Hypothalamus (tissue), 51 donors: ENCODE results near the gene SH3BGR.
"Not testable (repeated sequence)": the region's sequence is repeated elsewhere in the genome, so short reads cannot be mapped to it uniquely, and the experiment has no call there.

ENCODE experiments used
- DNase-seq, 51 donors: peaks; one replicate each; lab custom pipeline; 2025; lab: John Stamatoyannopoulos, UW

Gene SH3BGR

DNA sequence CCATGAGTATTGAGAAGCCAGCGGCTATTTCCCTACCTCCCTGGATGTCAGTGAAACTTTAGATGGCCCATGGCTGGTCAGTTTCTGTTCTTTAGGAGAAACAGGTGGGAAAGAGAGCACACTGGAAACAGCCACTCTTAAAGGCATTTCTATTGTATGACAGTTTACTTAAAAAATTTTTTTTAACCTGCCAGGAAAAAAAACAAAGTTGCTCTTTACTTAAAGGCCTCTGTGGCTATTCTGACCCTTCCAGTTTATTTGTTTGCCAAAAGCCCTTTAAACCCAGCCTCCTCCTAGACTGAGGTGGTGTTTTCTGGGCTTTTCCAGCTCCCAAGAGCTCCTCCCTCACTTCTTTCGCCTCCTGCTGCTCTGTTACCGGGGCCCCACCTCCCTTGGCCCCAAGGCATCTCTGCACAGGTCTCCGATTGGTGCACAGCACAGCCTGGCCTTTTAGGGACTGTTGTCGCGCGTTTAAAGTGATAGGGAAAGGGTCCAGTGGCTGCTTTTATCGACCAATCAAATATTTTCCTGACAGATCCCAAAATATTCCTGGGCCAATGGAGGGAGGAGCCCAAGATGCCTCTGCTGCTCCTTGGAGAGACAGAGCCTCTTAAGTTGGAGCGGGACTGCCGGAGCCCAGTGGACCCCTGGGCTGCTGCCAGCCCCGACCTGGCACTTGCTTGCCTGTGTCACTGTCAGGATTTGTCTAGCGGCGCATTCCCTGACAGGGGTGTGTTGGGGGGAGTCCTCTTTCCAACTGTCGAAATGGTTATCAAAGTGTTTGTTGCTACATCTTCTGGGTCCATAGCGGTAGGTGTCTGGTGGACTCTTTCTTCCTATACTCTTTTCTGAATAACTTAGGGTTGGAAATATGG lies at the start of gene SH3BGR:
SH3BGR (plus strand) TSS at position 639 of the 875 bp plus-strand sequence; CDS start at position 766, 127 bp downstream.
- peak in 38 of 51 donors; percentile 8 to 82 (median 58) for DNase-seq

- DNase-seq = no peak
Measured at GRCh38 chr21:39406065-39406464, 45.7 kb upstream of the SH3BGR start.

GRCh38 chr21:39419204-39419603 lies 32.6 kb upstream of the SH3BGR start:
- DNase-seq = not testable (repeated sequence)

- peak in 1 of 51 donors; percentile 1 for DNase-seq
Measured at GRCh38 chr21:39422527-39423241, 29.1 kb upstream of the SH3BGR start.

DNA sequence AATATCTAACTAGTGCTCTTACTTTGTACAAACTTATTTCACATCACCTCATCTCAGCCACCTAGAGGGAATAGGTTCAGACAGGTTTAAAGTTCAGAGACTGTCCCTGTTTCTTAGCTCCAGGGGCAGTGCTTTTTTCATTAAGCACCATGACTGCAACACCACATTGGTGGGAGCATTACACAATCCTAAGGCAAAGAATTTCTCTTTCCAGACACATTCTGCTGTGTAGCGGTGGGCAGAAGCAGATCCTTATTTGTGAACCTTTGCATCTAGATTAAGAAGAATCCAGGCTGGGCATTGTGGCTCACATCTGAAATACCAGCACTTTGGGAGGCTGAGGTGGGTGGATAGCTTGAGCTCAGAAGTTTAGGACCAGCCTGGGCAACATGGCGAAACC lies 22.3 kb upstream of the SH3BGR start:
- no peak for DNase-seq

- no peak for DNase-seq
Measured at GRCh38 chr21:39430016-39430415, 21.8 kb upstream of the SH3BGR start.

- no peak for DNase-seq
Measured at GRCh38 chr21:39430457-39430856, 21.3 kb upstream of the SH3BGR start.

- no peak for DNase-seq
Measured at GRCh38 chr21:39430954-39431353, 20.8 kb upstream of the SH3BGR start.

DNA sequence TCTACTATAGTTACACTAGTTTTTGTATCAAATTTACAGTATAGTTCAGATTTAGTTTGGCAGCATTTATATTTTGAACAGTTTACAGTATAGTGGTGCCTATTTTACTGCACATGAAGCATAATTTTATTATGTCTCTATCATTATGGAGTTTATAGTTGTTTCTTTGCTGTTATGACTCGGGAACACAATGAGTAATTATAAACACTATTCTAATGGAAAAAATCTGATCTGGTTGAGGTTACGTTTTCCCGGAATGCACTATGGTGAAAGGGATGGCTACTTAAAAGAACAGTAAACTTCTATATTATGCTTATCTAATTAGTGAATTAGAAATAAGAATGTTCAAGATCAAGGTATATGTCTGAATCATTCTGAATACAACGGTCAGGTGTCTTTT lies 16.8 kb upstream of the SH3BGR start:
- DNase-seq = no peak

GRCh38 chr21:39439232-39439631 lies 12.5 kb upstream of the SH3BGR start:
- DNase-seq = no peak

DNA sequence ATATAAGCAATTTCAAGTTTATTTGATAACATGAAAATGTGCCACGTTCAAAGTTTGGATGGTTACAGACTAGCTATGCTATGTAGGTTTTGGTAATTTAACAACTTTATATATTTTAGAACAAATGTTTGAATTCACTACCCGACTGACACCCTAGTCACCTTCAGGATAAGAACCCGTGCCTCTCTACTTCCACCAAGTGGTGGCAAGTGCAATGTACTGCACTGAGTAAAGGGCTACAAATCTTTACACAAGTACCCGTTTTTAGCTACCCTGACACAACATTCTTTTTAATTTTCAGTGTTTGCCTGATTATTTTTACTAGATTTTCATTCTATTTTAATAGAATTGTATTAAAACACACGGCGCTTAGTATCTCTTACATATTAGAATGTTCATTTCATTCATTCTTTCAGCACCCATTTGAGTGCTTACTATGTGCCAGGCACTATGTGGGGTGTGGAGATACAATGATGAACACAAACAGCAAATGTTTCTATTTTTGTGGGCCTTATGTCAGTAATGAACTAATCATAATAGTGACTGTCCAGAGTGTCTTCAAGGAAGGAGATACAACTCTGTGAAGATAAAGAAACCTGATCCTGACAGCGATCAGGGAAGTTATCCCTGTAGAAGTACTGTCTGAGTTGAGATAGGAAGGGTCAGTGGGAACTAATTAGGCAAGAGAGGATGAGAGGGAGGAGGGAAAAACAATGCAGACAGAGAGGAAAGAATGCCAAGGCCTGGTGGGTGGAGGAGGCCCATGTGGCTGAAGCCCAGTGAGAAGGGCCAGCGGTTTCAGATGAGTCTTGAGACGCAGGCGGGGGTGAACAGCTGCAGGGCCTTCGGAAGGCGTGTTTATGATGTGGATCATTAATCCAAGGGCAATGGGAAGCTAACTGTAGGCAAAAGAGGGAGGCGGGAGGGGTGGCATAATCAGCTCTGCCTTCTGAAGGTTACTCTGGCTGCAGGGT lies 10.0 kb upstream of the SH3BGR start:
- peak in 8 of 51 donors; percentile 5 to 19 (median 10) for DNase-seq

DNA sequence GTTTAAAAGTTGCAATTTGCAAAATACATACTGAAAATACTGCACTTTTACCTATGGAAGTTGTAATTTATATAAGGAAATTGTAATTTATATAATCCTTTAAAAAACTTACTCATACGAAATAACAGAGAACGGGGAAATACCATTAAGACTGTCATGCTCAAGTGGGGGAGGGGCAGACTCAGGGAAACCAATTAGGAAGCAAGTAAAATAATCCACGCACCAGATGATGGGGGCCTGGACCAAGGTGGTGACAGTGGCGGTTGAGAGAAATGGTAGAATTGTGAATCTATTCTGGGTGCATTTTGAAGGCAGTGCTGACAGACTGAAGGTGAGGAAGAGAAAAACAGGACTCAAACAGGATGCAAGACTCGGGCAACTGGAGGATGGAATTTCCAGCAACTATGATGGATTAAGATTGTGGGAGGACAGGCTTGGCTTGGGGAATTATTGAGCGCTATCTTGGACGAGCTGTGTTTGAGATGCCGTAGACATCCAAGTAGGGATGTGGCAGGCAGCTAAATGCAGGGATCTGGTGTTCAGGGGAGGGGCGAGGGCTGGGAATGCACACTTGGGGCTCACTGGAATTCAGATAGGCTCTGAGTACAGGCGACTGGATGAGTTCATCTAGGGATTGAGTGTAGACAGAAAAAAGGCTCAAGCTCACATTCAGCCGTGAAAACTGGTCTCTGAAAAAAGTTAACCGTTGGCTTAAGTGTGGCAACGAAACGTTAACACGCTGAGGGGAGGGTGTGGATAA lies 7.2 kb upstream of the SH3BGR start:
- DNase-seq = peak in 6 of 51 donors; percentile 6 to 47 (median 24)

- peak; percentile 53 to 92 (median 82) for DNase-seq
Measured at GRCh38 chr21:39445321-39446269, 6.2 kb upstream of the SH3BGR start, which contains the start of gene LCA5L. Gene LCA5L (minus strand): TSS chr21:39445778. CDS start chr21:39428493, 17,285 bp downstream.

DNA sequence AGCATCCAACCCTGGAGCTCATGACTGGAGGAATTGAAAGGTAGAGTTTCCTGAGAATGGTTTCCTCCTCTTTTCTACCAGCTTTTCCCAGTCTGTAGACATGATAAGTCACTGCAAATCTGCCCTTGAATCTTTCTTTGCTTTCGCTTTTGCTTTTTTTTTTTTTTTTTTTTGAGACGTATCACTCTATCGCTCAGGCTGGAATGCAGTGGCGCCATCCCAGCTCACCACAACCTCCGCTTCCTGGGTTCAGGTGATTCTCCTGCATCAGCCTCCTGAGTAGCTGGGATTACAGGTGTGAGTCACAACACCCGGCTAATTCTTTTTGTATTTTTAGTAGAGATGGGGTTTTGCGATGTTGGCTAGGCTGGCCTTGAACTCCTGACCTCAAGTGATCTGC lies 4.5 kb upstream of the SH3BGR start:
- no peak for DNase-seq

GRCh38 chr21:39452207-39452969 lies 618 bp downstream of the SH3BGR start:
- DNase-seq = peak in 10 of 51 donors; percentile 6 to 90 (median 28)

GRCh38 chr21:39452970-39453342 lies 1.2 kb downstream of the SH3BGR start:
- peak in 23 of 51 donors; percentile 7 to 90 (median 24) for DNase-seq

DNA sequence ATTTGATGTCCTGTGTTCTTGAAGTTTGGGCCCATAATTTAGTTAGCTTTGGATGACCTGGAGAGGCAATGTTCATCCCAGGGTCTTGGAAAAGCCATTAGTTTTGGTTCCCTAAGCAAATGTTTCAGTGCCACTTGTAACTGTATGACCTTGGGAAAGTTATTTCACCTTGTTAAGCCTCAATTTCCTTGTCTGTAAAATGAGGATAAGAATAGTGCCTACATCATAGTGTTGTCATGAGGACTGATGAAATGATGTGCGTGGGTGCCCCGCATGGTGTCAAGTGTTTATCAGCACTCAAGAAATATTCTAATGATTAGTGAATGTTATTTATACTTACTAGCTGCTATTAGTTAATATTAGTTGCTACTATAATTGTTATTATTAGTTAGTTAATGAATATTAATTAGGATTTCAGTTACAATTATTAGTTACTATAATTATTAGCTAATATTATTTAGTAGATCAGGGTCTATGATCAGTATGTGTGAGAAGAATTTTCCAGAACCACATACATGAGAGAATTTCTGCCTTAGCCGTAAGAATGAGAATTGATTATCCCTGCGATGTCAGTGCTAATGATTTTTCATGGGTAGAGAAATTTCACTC lies 1.9 kb downstream of the SH3BGR start:
- DNase-seq = no peak
